Stomach (tissue), 9 donors: ENCODE results near the gene CLSTN1. TPM values are rescaled to one million over a fixed set of nuclear protein-coding genes. Genes with fewer than 3 reads are reported as not detected.

Experiments
- DNase-seq, 2 donors: peaks; one replicate each; pipeline versions ENCODE4 v3.0.0 to v3.0.0-alpha.2; 2013 to 2019
- H3K27ac ChIP-seq, 5 donors: fragments of 200-600 bp in 4 of 5; sonication (generic) in 4 of 5; one replicate each; pipeline ENCODE4 v1.5.1; 2013 to 2019; ENCODE audit warnings: mild to moderate bottlenecking in 1 of 5, moderate library complexity in 1 of 5
- H3K27me3 ChIP-seq, 3 donors: fragments of 200-600 bp; sonication (generic); one replicate each; pipeline ENCODE4 v1.5.1; 2017 to 2019; ENCODE audit warnings: mixed run types in 1 of 3
- H3K36me3 ChIP-seq, 4 donors: fragments of 200-600 bp; sonication (generic); 1 replicate in 3 of 4; 2 replicates in 1 of 4; pipeline ENCODE4 v1.5.1; 2016 to 2019
- H3K4me1 ChIP-seq, 4 donors: fragments of 200-600 bp; sonication (generic); one replicate each; pipeline ENCODE4 v1.5.1; 2016 to 2019
- H3K4me3 ChIP-seq, 4 donors: fragments of 200-600 bp; sonication (generic) in 3 of 4; one replicate each; pipeline ENCODE4 v1.5.1; 2016 to 2019; ENCODE audit warnings: mild to moderate bottlenecking in 1 of 4
- H3K9me3 ChIP-seq, 4 donors: fragments of 200-600 bp; sonication (generic); one replicate each; pipeline ENCODE4 v1.5.1; 2016 to 2019
- CTCF ChIP-seq, 7 experiments: fragments of 450-650 bp in 4 of 7; fragments of 200-600 bp in 3 of 7; sonication (generic) in 3 of 7; IDR thresholded peaks; one replicate each; pipeline ENCODE4 v1.5.1; 2016 to 2019; ENCODE audit warnings: antibody characterized with exemption in 7 of 7, control low read depth in 2 of 7, mild to moderate bottlenecking in 1 of 7
- EP300 ChIP-seq: sonication (generic); formaldehyde crosslinking; IDR thresholded peaks from one replicate; pipeline ENCODE4 v1.6.1; 2017; ENCODE audit warnings: antibody characterized with exemption
- POLR2A ChIP-seq, 4 donors: fragments of 450-650 bp; IDR thresholded peaks; one replicate each; pipeline ENCODE4 v1.6.1; 2016; ENCODE audit warnings: antibody characterized with exemption in 4 of 4, control low read depth in 2 of 4, mild to moderate bottlenecking in 1 of 4, moderate library complexity in 1 of 4
- POLR2AphosphoS5 ChIP-seq, 3 donors: sonication (generic); formaldehyde crosslinking; IDR thresholded peaks; one replicate each; pipeline ENCODE4 v1.6.1; 2016; ENCODE audit warnings: antibody characterized with exemption in 3 of 3
- WGBS, 5 donors: extraction: QIAGEN DNeasy Blood & Tissue Kit in 3 of 5; methylation state at CpG; one replicate each; pipeline versions ENCODE4 v1.1.5 to v1.1.7; 2013 to 2018; 5-methylcytosine and 5-hydroxymethylcytosine counted together
- intact Hi-C: fragments of 100-400 bp; cut with DNase I; formaldehyde crosslinking; loops from one replicate; pipeline ENCODE4 v1.15.1; 2023; ENCODE audit warnings: low total_unique reads
- polyA plus RNA-seq, 3 donors: library from polyadenylated mRNA; stranded (reverse); fragments of 200-250 nt; gene quantifications; one replicate each; pipeline ENCODE4 v1.2.3, GENCODE V29; 2013
- total RNA-seq, 5 donors: library from RNA; depleted of rRNA; stranded (reverse); fragments of >200 nt; gene quantifications; one replicate each; pipeline versions ENCODE4 v1.1.0 to v1.2.3, GENCODE V29; 2014 to 2016
- donor health status: healthy with polysubstance abuse.
- donor health status: Bipolar disorder and iron deficiency.
- donor health status: healthy.

CLSTN1 gene
- total and polyA plus RNA-seq, 8 donors: 10.5 to 156 (median 30.9) TPM

GRCh38 chr1:9817734-9818133 is 6.0 kb downstream of the CLSTN1 start:
- no peak for TF ChIP-seq EP300
- no peak for TF ChIP-seq CTCF (IDR thresholded peaks at IDR 0.05)
- TF ChIP-seq POLR2AphosphoS5 (IDR thresholded peaks at IDR 0.05): no peak
- no peak for TF ChIP-seq POLR2A (IDR thresholded peaks at IDR 0.05)
- peaks cover 11 to 45% (median 25%) of the 10 kb centered on the region in 4 donors for H3K4me1 ChIP-seq
- no peak for DNase-seq
- WGBS, 5 donors: 90 to 99% (median 94%) methylated on average over 4 of the region's 4 CpGs
- H3K9me3 ChIP-seq: no peaks in the 10 kb centered on the region
- no peaks in the 10 kb centered on the region for H3K36me3 ChIP-seq
- no peaks in the 10 kb centered on the region for H3K27me3 ChIP-seq
- H3K27ac ChIP-seq: no peak overlapping the region
- no peak overlapping the region for H3K4me3 ChIP-seq
- intact Hi-C loops: no loop called here

DNA sequence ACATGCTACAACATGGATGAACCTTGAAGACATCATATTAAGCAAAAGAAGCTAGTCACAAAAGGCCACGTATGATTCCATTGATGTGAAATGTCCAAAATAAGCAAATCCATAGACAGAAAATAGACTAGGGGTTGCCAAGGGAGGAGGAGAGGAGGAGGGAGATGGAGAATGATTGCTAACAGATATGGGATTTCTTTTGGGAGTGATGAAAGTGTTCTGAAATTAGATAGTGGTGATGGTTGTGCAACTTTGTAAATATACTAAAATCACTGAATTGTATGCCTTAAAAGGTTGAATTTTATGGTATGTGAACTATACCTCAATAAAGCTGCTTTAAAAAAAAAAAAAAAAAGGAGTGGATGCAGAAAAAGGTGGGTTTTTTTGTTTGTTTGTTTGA is 7.6 kb downstream of the CLSTN1 start:
- Histone ChIP-seq H3K9me3 (no peaks in the 10 kb centered on the region), H3K27ac (no peak overlapping the region), H3K4me1 (peaks cover 0 to 44% (median 22%) of the 10 kb centered on the region in 4 donors), H3K36me3 (no peaks in the 10 kb centered on the region), H3K4me3 (no peak overlapping the region), H3K27me3 (no peaks in the 10 kb centered on the region)
- intact Hi-C loops: no loop called here
- TF ChIP-seq CTCF (IDR thresholded peaks at IDR 0.05): no peak
- TF ChIP-seq POLR2A (IDR thresholded peaks at IDR 0.05): no peak
- 53 to 71% (median 60%) methylated on average over 1 of the region's 1 CpG for WGBS, 5 donors
- no peak for DNase-seq

- TF ChIP-seq CTCF (IDR thresholded peaks at IDR 0.05) (no peak), EP300 (no peak), POLR2AphosphoS5 (IDR thresholded peaks at IDR 0.05) (no peak), POLR2A (IDR thresholded peaks at IDR 0.05) (no peak)
- Histone ChIP-seq H3K9me3 (no peaks in the 10 kb centered on the region), H3K4me3 (no peak overlapping the region), H3K4me1 (peaks cover 0 to 46% (median 22%) of the 10 kb centered on the region in 4 donors), H3K27ac (peak overlapping the region in 3 of 5 donors; percentile 21 to 56 (median 27)), H3K27me3 (no peaks in the 10 kb centered on the region), H3K36me3 (no peaks in the 10 kb centered on the region)
- WGBS, 5 donors: 34 to 70% (median 43%) methylated on average over 2 of the region's 2 CpGs
- intact Hi-C loops: no loop called here
- DNase-seq: peak in 1 of 2 donors; percentile 56
Measured at GRCh38 chr1:9815150-9815549, 8.6 kb downstream of the CLSTN1 start.

DNA sequence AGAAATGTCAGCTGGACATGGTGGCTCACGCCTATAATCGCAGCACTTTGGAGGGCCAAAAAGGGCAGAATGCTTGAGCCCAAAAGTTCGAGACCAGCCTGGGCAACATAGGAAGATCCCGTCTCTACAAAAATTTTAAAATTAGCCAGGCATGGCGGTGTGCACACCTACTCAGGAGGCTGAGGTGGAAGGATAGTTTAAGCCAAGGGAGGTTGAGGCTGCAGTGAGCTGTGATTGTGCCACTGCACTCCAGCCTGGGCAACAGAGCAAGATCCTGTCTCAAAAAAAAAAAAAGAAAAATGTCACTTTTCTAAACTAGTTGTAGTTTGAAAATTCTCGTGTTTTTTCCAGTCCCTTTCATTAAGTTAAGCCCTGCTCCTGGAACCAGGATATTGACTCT is 9.1 kb downstream of the CLSTN1 start:
- no peak for DNase-seq
- Histone ChIP-seq H3K27ac (peak overlapping the region in 3 of 5 donors; percentile 21 to 56 (median 27)), H3K36me3 (no peaks in the 10 kb centered on the region), H3K4me3 (no peak overlapping the region), H3K27me3 (no peaks in the 10 kb centered on the region), H3K4me1 (peaks cover 0 to 47% (median 23%) of the 10 kb centered on the region in 4 donors), H3K9me3 (no peaks in the 10 kb centered on the region)
- 83 to 89% (median 85%) methylated on average over 6 of the region's 6 CpGs for WGBS, 5 donors
- intact Hi-C loops: no loop called here
- no peak for TF ChIP-seq EP300
- no peak for TF ChIP-seq POLR2AphosphoS5 (IDR thresholded peaks at IDR 0.05)
- no peak for TF ChIP-seq POLR2A (IDR thresholded peaks at IDR 0.05)
- no peak for TF ChIP-seq CTCF (IDR thresholded peaks at IDR 0.05)
